NK-92 treated with Interleukin-12 subunit alpha and Interleukin-12 subunit beta, amount 100 ng/mL, for 24 hours (cell line): ENCODE results near the gene ETS1.

Experiments used
- DNase-seq: peaks from one replicate; lab custom pipeline; 2025; lab: John Stamatoyannopoulos, UW

The ETS1 gene

DNA sequence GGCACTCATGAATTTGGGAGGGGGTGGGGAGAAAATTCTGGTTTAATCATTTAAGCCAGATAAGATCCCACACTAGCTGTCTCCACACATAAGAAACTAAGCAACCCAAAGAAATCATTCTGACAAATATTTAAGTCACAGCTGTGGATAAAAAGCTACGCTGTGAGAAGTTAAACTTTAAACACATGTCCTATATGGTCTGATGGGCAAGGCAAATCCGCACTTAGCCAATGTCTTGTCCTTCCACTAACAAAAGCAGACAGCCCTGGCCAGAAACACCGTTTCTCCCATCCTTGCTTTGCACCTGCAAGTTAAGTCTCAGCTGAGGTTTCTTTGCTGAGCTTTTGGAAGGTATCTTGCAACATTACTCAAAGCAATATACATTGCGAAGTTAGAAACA, 68.0 kb downstream of the ETS1 start:
- no peak for DNase-seq

DNA sequence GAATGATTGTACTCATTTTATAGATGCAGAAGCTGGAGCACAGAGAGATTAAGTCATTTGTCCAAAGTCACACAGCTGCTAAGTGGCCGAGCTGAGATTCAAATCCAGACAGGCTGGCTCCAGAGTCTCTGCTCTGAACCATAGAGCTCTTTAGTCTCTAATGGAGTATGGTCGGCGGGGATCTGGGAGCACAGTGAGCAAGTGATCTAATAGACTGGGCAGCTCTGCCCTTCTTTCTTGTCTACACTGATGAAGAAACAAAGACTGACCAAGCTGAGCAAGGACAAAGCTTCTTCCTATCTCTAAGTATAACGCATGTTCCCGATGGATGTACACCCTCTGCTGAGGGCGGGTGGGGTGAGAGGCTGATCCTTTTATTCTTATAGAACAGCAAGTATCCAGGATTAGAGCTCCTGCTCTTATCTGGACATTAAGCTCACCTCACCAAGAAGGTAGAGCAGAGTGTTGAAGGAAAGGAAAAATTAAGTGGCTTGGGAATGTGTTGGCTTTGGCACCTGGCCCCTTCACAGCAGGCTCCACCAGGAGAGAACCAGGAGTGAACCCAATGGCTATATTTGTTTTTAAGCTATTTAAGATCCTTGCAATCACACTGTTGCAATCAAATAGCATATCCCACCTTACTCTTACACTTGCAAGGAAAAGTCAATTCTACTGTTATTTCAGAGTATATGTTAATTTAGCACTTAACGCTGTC, 68.7 kb downstream of the ETS1 start:
- no peak for DNase-seq

- no peak for DNase-seq
Observed at GRCh38 chr11:128517451-128518230, 69.7 kb downstream of the ETS1 start.

DNA sequence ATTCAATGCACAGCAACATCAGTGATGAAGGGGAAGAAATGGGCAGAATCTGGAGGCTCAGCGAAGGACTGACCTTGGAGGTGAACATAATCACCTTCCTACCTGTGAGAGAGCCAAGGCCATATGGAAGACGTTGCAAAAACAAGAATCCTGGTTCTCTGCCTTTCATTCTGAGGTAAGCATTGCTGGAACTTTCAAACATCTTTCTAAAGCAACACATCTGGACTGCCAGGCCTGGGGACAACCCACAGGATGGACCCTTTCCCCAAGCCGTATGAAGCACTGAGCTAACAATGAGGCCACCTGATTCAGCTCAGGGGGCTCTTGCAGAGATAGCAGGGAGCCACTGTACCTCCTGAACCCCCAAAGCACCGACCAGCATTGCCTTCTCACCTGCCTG, 70.5 kb downstream of the ETS1 start:
- DNase-seq = no peak

DNA sequence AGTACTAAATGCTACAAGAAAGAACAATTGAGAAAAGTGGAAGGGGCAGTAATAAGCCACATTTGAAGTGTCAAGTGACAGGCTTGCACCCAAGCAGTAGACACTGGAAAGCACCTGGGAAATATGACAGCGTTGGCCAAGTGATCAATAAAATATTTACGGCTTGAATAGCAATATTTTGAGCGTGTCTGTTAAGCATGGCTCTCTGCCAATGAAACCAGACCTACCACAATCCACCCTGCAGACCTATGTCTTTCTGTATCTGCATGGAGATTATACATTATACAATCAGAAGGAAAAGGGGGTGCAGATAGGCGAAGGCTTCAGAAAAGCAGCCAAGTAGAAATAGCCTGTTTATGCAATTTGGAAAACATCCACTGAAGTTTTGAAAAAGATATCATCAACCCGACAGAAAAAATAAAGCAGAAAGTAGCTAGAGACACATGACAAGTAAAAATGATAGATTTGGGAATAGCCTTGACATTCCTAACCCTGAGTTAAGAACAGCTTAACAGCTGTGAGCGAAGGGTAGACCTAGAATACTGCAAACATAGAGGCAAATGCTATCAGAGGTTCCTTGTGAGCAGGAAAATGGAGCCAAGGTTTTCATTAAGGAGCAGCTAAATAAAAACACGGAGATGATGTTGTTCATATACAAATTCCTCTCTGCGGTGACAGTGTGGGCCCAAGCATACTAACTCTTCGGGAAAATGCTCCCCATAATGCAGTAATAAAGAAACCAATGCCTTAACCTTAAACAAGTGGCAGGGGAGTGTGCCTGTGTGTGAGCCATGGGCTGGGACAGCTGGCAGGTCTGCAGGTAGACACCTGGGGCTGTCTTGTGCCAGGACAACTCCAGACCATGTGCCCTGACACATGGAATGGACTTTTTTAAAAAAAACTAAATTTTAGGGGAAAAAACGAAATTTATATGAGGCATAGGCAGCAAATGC, 71.3 kb downstream of the ETS1 start:
- no peak for DNase-seq

DNA sequence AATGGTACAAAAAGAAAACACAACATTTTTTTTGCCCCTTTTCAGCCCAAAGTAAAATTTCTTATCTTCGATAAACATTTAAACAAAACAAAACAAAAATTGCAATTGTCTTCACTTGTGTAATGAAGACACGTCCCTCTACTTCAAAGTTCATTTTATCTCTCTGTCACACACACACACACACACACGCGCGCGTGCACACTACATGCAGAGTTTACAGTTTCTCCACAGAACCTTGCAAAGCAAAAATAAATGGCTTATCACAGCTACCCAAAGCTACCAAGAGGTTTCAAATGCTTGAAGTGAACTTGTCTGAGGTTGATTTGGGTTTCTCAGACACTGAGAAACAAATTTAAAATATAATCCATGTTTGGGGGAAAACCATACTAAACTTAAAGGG, 72.3 kb downstream of the ETS1 start:
- no peak for DNase-seq

GRCh38 chr11:128513915-128514681, 73.3 kb downstream of the ETS1 start:
- DNase-seq = no peak

GRCh38 chr11:128512474-128512996, 74.8 kb downstream of the ETS1 start:
- no peak for DNase-seq

- DNase-seq = no peak
Observed at GRCh38 chr11:128511712-128512111, 75.6 kb downstream of the ETS1 start.

DNA sequence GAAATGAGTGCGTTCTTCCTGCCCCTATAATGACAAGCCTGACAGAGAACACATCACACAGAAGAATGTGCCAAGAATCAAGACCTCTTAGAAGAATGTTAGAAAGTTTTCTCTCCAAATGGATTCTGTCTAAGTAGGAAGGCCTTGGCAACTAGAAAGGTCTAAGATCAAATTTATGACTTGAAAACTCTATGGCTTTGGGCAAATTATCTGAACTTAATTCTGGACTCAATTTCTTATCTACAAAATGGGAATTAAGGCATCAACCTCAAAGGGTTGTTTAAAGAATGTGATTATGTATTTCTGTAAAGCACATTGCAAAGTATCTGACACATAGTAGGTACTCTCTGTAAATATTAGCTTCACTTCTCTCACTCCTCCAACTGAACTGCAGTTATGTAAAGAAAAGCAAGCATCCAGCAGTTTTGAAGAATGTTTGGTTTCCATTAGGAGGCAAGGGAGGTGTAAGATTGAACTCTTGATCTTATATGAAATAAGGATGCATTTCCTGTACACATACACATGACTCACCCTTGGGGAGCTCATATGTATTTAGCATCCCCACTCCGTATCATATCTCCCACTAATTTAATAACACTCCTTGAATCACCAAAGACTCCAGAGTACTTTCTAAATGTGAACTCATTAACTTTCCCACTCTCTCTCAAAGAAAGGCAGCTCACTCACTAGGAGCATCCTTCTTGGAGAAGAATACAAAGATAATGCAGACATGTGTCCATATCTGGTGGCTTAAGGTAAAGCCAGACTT, 77.6 kb downstream of the ETS1 start:
- DNase-seq = no peak

DNA sequence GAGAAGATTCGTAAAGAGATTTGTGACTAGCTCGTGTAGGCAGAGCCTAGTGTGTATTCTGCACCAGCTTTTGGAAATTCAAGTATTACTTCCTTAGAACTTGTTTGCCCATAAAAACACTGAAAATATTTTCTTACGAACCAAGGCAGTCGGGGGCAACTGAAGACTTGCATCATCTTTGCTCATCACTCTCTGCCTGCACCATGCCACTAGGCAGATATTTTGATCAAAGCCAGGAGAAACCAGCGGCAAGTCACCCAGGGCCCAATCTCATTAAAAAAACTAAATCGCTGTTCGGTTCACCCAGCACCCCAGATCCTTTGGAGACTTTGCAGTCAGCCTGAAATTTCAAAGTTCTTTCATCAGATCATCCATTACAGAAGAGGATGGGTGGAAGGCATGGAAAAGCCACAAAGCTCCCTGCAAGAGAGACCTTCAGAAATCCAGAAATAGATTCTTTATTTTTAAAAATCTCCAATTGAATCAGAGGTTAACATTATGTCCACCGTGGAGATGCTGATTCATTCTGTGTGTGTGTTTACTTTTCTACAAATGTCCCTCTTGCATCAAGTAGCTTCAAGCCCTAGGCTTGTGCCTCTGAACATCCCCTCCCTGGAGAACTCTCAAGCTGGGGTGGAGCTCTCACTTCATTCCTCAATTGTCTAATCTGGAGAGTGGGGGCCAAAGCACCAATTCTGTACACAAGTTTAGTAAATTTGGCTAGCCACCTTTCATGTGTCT, 78.4 kb downstream of the ETS1 start:
- no peak for DNase-seq

DNA sequence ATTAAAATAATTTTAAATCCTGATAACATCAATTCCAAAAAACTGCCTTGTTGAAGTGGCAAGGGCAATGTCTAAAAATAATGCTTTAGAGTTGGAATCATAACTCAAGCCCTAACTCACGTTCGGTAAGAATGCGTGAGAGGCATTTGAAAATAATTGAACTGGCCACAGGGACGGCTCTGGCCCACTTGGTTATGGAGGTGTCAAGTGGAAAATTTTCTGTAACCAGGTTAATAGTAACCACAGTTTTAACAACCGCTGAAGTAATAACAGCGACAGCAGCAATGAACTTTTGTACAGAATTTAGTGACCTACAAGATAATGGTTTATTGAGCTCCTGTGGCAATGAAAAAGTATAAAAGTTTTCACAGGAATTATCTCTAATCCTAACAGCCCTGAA, 79.4 kb downstream of the ETS1 start:
- DNase-seq = no peak

DNA sequence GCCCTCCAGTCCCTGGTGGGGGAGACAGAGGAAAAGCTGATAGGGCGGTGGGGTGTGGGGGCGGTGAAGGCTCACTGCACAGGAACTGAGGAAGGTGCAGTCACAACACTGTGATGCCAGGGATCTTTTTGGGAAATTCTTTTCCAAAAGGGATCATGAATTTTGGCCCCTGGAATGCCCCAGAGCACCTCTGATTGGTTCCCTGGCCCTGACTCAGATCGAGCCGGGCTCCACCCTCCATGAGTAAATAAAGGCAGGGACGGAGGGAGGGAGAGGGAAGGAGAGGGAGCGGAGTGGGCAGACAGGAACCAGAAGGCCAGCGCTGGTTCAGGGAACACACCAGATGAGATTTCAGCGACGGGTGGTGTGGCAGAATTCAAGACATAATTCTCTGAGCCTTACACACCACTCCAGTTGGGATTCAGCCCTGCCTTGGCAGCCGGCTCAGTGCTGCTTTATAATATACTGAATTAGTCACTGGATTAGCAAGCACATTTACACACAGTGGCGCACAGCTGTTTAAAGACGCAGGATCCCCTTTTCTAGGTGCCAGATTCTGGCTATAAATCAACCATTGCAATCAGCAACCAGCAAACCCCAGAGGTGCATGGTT, 80.3 kb downstream of the ETS1 start:
- DNase-seq = no peak

- DNase-seq = no peak
Observed at GRCh38 chr11:128506356-128506755, 81.0 kb downstream of the ETS1 start.

GRCh38 chr11:128505449-128506065, 81.8 kb downstream of the ETS1 start:
- no peak for DNase-seq

- no peak for DNase-seq
Observed at GRCh38 chr11:128504486-128504885, 82.9 kb downstream of the ETS1 start.

DNA sequence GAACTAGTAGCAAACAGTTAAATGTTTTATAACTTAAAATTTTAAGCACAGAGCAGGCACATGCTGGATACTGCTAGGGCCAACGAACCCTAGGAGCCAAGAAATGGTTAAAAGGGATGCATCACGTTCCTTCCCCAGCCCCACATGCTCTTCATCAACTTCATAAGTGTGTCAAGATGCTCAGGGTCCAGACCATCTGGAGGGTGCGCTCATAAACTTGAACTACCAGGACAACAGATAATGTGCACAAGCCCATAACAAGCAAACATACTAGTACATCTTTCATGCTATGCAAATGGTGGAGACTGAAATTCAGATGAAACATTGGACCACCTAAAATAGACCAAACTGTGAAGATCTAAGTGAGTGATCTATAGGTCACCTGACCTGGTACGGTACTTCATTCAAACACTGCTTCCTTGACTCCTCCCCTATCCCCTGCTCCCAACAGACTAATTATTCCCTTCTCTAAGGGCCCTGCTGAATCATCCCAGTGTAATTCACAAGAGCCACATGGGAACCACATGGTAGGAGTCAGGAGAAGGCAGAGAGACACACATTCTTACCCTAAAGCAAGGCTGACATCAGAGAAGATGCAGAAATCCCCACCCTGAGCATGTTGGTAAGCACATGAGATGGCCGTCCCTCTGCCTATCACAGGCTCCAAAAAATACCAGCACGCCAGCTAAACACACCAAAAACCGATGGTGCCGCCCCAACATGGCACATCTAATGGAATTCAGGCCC, 83.9 kb downstream of the ETS1 start:
- no peak for DNase-seq

DNA sequence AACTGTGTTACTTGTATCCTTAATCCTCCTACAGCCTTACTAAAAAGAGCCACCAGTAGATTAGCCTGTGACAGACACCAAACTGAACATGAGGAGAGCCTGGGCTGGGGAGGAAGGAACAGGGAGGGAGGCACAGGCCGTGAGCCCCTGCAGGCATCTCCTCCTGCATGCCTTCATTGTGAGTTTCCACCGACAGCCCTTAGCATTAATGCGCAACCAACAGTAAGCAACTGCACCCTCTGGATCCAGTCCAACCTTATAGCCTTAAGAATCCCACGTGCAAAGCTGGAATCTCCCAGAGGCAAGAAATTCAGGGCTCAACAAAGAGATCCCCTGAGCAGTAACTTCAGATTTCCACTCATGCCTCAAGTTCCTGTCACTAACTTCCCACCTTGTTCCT, 84.6 kb downstream of the ETS1 start:
- DNase-seq = no peak
